CD14-positive monocyte (primary cell): ENCODE results near the gene SH3RF1. TPM values are rescaled to one million over a fixed set of nuclear protein-coding genes. Genes with fewer than 3 reads are reported as not detected.
A peak's percentile ranks its signal among the peaks of the same experiment; 100 is the strongest.

ENCODE experiments used
- DNase-seq, 3 donors: peaks; one replicate each; pipeline ENCODE4 v3.0.0-alpha.2; 2011 to 2022
- H2AFZ ChIP-seq: 2 replicates; pipeline ENCODE4 v1.6.0; 2012; ENCODE audit warnings: mild to moderate bottlenecking, low read depth, low read length, inconsistent platforms; ENCODE audit not compliant: insufficient read depth, poor library complexity, severe bottlenecking
- H3K27ac ChIP-seq, 2 donors: 1 replicate in 1 of 2; 2 replicates in 1 of 2; pipeline ENCODE4 v1.5.1; 2012 to 2013; ENCODE audit warnings: low read length in 2 of 2, control low read depth in 1 of 2, inconsistent platforms in 1 of 2, low read depth in 1 of 2, mild to moderate bottlenecking in 1 of 2
- H3K27me3 ChIP-seq, 2 donors: one replicate each; pipeline versions ENCODE4 v1.6.0 to v1.6.1; 2011 to 2013; ENCODE audit warnings: low read length in 2 of 2; ENCODE audit not compliant: control insufficient read depth in 2 of 2, insufficient read depth in 2 of 2
- H3K36me3 ChIP-seq, 2 donors: replicated peaks in 1 of 2; 1 replicate in 1 of 2; 2 replicates in 1 of 2; pipeline versions ENCODE4 v1.5.1 to v1.6.1; 2012 to 2013; ENCODE audit warnings: low read length in 2 of 2, control low read depth in 1 of 2, inconsistent platforms in 1 of 2, mild to moderate bottlenecking in 1 of 2; ENCODE audit not compliant: insufficient read depth in 2 of 2, control insufficient read depth in 1 of 2
- H3K4me1 ChIP-seq, 2 donors: 1 replicate in 1 of 2; 2 replicates in 1 of 2; pipeline versions ENCODE4 v1.5.1 to v1.6.1; 2012 to 2013; ENCODE audit warnings: low read length in 2 of 2, control low read depth in 1 of 2, inconsistent platforms in 1 of 2, mild to moderate bottlenecking in 1 of 2, moderate library complexity in 1 of 2; ENCODE audit not compliant: insufficient read depth in 2 of 2, control insufficient read depth in 1 of 2
- H3K4me2 ChIP-seq: replicated peaks from 2 replicates; pipeline ENCODE3; 2012; ENCODE audit warnings: low read length, moderate library complexity, mild to moderate bottlenecking; ENCODE audit not compliant: poor library complexity, severe bottlenecking; ENCODE audit errors: extremely low read depth
- H3K4me3 ChIP-seq, 3 experiments: fragments of 200-600 bp in 1 of 3; sonication (generic) in 1 of 3; replicated peaks in 1 of 3; 1 replicate in 2 of 3; 2 replicates in 1 of 3; pipeline ENCODE4 v1.5.1; 2011 to 2013; ENCODE audit warnings: low read length in 3 of 3, mild to moderate bottlenecking in 3 of 3, control low read depth in 2 of 3, low read depth in 2 of 3, inconsistent platforms in 1 of 3, moderate library complexity in 1 of 3
- H3K79me2 ChIP-seq: 2 replicates; pipeline ENCODE4 v1.6.0; 2012; ENCODE audit warnings: mild to moderate bottlenecking, control low read depth, inconsistent platforms, low read length, moderate library complexity; ENCODE audit not compliant: insufficient read depth
- H3K9ac ChIP-seq: 2 replicates; pipeline ENCODE4 v1.6.0; 2017; ENCODE audit warnings: low read length, mild to moderate bottlenecking; ENCODE audit not compliant: insufficient read depth, poor library complexity, severe bottlenecking
- H3K9me3 ChIP-seq, 2 donors: replicated peaks in 1 of 2; 1 replicate in 1 of 2; 2 replicates in 1 of 2; pipeline versions ENCODE4 v1.5.1 to v1.6.1; 2012 to 2013; ENCODE audit warnings: low read length in 2 of 2, control low read depth in 1 of 2; ENCODE audit not compliant: control insufficient read depth in 1 of 2, insufficient read depth in 1 of 2
- H4K20me1 ChIP-seq: 2 replicates; pipeline ENCODE4 v1.6.0; 2012; ENCODE audit warnings: mild to moderate bottlenecking, low read length, control low read depth, moderate library complexity; ENCODE audit not compliant: insufficient read depth
- H3K27ac Mint-ChIP-seq, 7 donors: one replicate each; pipeline ENCODE4 v1.8.0; 2020; ENCODE audit warnings: mild to moderate bottlenecking in 7 of 7, mixed read lengths in 7 of 7, moderate library complexity in 6 of 7, inconsistent platforms in 2 of 7
- H3K27me3 Mint-ChIP-seq, 3 donors: one replicate each; pipeline ENCODE4 v1.8.0; 2021 to 2022; ENCODE audit warnings: low read depth in 3 of 3, mild to moderate bottlenecking in 3 of 3, mixed read lengths in 3 of 3, moderate library complexity in 3 of 3, inconsistent platforms in 1 of 3
- H3K36me3 Mint-ChIP-seq, 2 donors: one replicate each; pipeline ENCODE4 v1.8.0; 2020; ENCODE audit warnings: mixed read lengths in 2 of 2, inconsistent platforms in 1 of 2, mild to moderate bottlenecking in 1 of 2
- H3K4me1 Mint-ChIP-seq: one replicate; pipeline ENCODE4 v1.8.0; 2020; ENCODE audit warnings: mild to moderate bottlenecking, mixed read lengths
- H3K4me3 Mint-ChIP-seq, 2 donors: one replicate each; pipeline ENCODE4 v1.8.0; 2020; ENCODE audit warnings: mild to moderate bottlenecking in 2 of 2, mixed read lengths in 2 of 2, moderate library complexity in 1 of 2
- H3K9me3 Mint-ChIP-seq, 7 donors: one replicate each; pipeline ENCODE4 v1.8.0; 2020 to 2022; ENCODE audit warnings: mixed read lengths in 7 of 7, mild to moderate bottlenecking in 6 of 7, moderate library complexity in 6 of 7, inconsistent platforms in 2 of 7
- CTCF ChIP-seq: fragments of 200-600 bp; IDR thresholded peaks from one replicate; pipeline ENCODE4 v1.8.0; 2022; ENCODE audit warnings: antibody characterized with exemption, mild to moderate bottlenecking
- WGBS: methylation state at CpG from one replicate; pipeline ENCODE4 v1.1.5; 2013; ENCODE audit warnings: missing lambda C conversion rate; ENCODE audit not compliant: insufficient coverage; 5-methylcytosine and 5-hydroxymethylcytosine counted together
- intact Hi-C, 2 donors: fragments of 100-400 bp; cut with micrococcal nuclease; formaldehyde crosslinking; loops; one replicate each; pipeline versions ENCODE4 v1.15.0 to v1.15.1; 2023
- polyA plus RNA-seq, 3 donors: library from polyadenylated mRNA; depleted of rRNA in 1 of 3; unstranded in 2 of 3; stranded (reverse) in 1 of 3; fragments of 300-500 nt in 2 of 3; fragments of >200 nt in 1 of 3; fragmentation: Illumina TruSeq in 2 of 3; gene quantifications; 1 replicate in 2 of 3; 2 replicates in 1 of 3; pipeline ENCODE4 v1.2.3, GENCODE V29; 2012 to 2021

SH3RF1 gene
- polyA plus RNA-seq, 3 donors: 3.1 to 4.7 (median 4.4) TPM

GRCh38 chr4:169100670-169101101 is 170.1 kb downstream of the SH3RF1 start:
- Histone ChIP-seq H3K79me2 (peaks cover 4% of the 10 kb centered on the region), H3K4me2 (no peak overlapping the region), H3K9ac (no peak overlapping the region), H3K9me3 (no peaks in the 10 kb centered on the region), H3K4me3 (no peak overlapping the region), H3K36me3 (peaks cover 10 to 35% of the 10 kb centered on the region in 2 donors), H3K27me3 (no peaks in the 10 kb centered on the region), H3K27ac (no peak overlapping the region), H2AFZ (no peak overlapping the region), H3K4me1 (peaks cover 22 to 24% of the 10 kb centered on the region in 2 donors), H4K20me1 (no peaks in the 10 kb centered on the region)
- WGBS: 95% methylated on average over 2 of the region's 4 CpGs
- DNase-seq: no peak
- Mint-ChIP-seq H3K4me3 (no peak overlapping the region), H3K27me3 (no peaks in the 10 kb centered on the region), H3K36me3 (peaks cover 34 to 52% of the 10 kb centered on the region in 2 donors), H3K4me1 (peaks cover 36% of the 10 kb centered on the region), H3K27ac (peak overlapping the region in 2 of 7 donors; percentile 14 to 24), H3K9me3 (peaks cover 0 to 4% (median 0%) of the 10 kb centered on the region in 7 donors)
- TF ChIP-seq CTCF: no peak
- intact Hi-C loops: no loop called here

DNA sequence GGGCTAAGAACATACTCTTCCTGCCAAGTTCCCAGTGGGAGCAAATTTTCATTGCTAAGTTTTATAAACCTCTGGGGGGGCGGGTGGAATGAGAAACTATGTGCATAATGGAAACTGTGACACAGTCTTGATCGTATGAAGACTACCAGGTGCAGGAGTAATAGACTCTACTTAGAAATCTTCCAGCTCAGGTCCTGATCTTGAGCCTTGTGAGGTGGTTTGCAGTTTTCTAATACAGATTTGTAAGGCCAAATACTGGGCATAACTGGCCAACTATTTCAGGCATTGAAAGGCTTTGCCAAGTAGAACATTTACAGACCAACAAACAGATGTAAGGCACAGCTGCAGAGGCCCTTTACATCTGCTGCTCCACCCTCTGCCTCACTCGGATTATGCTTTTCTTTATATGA is 171.0 kb downstream of the SH3RF1 start:
- H3K4me3 Mint-ChIP-seq: no peak overlapping the region
- no peak for TF ChIP-seq CTCF
- peaks cover 39 to 52% of the 10 kb centered on the region in 2 donors for H3K36me3 Mint-ChIP-seq
- Histone ChIP-seq H3K4me3 (no peak overlapping the region), H4K20me1 (no peaks in the 10 kb centered on the region), H3K79me2 (peaks cover 4% of the 10 kb centered on the region), H3K4me1 (peaks cover 22 to 24% of the 10 kb centered on the region in 2 donors), H3K4me2 (no peak overlapping the region), H2AFZ (no peak overlapping the region), H3K27ac (no peak overlapping the region), H3K9me3 (no peaks in the 10 kb centered on the region), H3K36me3 (peaks cover 10 to 39% of the 10 kb centered on the region in 2 donors), H3K9ac (no peak overlapping the region), H3K27me3 (no peaks in the 10 kb centered on the region)
- H3K4me1 Mint-ChIP-seq: peaks cover 41% of the 10 kb centered on the region
- no peak overlapping the region for H3K27ac Mint-ChIP-seq
- DNase-seq: no peak
- no CpG with 5 or more reads among the region's 3 CpGs for WGBS
- H3K27me3 Mint-ChIP-seq: no peaks in the 10 kb centered on the region
- intact Hi-C loops: no loop called here
- peaks cover 0 to 4% (median 0%) of the 10 kb centered on the region in 7 donors for H3K9me3 Mint-ChIP-seq
